Activated CD8-positive, alpha-beta memory T cell treated with anti-CD3 and anti-CD28 coated beads for 24 hours (primary cell): ENCODE results near the gene TOX2.
"Not testable (repeated sequence)": the region's sequence is repeated elsewhere in the genome, so short reads cannot be mapped to it uniquely, and the experiment has no call there.

Experiments
- DNase-seq: peaks from one replicate; pipeline ENCODE4 v3.0.0-alpha.2; 2020

Gene TOX2

GRCh38 chr20:44038681-44039123, 124.0 kb downstream of the TOX2 start:
- no peak for DNase-seq

DNA sequence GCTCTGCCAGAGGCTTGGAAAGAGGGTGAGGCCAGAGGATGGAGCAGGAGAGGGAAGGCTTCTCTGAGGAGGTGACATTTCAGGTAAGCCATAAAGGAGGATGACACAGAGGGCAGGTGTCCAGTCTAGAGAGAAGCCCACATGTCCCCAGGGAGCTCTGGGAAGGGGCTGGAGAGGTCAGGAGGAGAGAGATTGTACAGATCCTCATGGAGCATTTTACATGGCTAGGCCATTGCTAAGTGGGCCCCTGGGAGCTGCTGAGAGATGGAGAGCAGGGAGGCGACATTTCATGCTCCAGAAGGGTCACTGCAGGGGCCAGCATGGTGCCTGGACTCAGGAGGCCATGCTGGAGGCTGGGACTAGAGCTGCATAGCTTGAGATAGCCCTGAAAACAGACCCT, 124.5 kb downstream of the TOX2 start:
- peak; percentile 46 for DNase-seq

GRCh38 chr20:44039741-44040140, 125.1 kb downstream of the TOX2 start:
- DNase-seq, result peak; percentile 50

GRCh38 chr20:44040202-44040915, 125.7 kb downstream of the TOX2 start:
- no peak for DNase-seq

DNA sequence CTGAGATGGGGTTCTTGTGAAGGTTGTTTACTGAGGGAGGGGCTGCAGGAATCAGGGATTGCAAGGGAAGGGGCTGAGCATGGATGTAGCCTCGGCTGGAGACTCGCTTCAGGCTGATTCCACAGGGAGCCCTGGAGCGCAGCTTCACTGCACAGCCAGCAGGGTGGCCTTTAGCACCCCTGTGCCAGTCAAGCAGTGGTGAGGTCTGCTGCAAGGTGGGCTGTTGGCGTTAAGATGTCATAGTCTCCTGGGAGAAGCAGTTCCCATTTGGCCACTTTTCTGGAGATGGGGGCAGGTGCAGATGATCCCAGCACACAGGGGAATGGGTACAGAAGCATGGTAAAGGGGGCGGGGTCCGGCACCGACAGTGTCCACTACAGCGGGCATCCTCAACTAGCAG, 126.3 kb downstream of the TOX2 start:
- no peak for DNase-seq

- DNase-seq, result not testable (repeated sequence)
These were observed 130.1 kb downstream of the TOX2 start for GRCh38 chr20:44044712-44045111.

- no peak for DNase-seq
These were observed 135.7 kb downstream of the TOX2 start for GRCh38 chr20:44050327-44050726.

DNA sequence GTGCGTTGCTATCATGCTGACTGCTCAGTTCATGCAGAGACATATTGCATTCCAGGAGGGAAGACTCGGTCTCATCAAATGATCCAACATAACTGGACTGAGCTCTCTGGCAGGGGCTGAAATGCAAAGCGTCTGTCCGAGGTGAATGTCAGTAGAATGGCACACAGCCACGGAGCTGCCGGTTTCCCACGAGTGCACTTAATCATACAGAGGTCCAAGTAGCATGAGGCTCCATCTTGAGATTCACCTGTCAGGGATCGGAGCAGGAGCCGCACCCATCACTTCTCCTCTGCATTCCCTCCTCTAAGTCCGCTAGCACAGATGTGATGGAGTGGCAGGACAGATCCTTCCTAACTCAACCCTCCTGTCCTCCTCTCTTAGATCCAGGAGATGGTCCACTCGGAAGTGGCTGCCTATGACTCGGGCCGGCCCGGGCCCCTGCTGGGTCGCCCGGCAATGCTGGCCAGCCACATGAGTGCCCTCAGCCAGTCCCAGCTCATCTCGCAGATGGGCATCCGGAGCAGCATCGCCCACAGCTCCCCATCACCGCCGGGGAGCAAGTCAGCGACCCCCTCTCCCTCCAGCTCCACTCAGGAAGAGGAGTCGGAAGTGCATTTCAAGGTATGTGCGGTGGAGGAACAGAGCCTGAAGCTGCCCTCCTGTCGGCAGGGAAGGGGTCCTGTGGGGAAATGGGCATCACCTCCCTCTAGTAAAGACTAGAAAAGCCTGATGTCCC, 136.4 kb downstream of the TOX2 start:
- peak; percentile 52 for DNase-seq

DNA sequence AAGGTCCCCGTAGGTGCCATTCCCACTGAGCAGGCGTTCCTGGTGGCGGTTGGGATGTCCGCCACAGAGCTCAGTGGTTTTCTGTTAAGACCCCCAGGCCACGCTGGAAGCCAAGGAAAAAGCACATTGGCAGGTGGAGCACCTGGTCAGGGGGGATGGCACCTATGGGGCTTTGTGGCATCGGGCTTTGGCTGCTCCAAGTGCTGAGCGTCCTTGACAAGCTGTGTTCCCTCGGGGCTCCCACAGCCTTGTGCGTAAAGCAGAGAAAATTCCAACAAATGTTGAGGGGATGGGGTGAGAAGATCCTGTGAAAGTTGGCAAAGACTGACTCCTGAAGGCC, 137.0 kb downstream of the TOX2 start:
- DNase-seq, result no peak

GRCh38 chr20:44052166-44052565, 137.5 kb downstream of the TOX2 start:
- no peak for DNase-seq

DNA sequence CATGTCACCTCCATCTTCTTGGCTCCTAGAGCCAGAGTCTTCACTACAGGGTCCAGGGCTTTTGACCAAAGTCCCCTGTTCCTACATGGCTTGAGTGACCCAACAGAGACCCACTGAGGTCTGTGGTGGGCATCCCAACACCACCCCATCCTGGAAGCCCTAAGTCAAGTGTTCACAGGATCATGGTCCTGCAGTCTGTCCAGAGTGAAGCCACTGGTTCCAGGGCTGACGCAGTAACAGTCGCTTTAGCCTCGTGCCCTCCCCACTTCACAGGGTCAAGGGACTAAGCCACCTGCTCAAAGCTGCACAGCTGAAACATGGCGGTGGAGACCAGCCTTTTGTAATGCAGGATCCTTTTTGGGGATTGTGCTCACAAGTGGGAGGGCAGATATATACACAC, 138.4 kb downstream of the TOX2 start:
- no peak for DNase-seq

GRCh38 chr20:44054118-44054517, 139.5 kb downstream of the TOX2 start:
- no peak for DNase-seq

DNA sequence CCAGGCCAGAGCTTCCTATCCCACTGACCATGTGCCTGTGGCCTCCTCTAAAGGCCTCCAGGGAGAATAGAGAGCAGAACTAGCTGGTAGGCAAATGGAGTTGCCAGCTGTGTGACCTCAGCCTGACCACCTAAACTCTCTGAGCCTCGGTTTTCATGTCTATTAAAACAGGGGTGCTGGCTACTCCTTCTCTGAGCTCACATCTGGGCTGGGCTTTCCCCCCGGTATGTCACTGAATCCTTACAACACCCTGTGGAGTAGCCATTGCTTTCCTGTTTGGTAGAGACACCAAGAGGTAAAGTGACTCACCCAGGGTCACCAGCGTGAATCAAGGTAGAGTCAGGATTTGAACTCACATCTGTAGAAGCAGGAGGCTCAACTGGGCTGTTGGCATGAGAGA, 140.2 kb downstream of the TOX2 start:
- DNase-seq, result peak; percentile 45

- peak; percentile 73 for DNase-seq
These were observed 141.5 kb downstream of the TOX2 start for GRCh38 chr20:44056010-44056698.

DNA sequence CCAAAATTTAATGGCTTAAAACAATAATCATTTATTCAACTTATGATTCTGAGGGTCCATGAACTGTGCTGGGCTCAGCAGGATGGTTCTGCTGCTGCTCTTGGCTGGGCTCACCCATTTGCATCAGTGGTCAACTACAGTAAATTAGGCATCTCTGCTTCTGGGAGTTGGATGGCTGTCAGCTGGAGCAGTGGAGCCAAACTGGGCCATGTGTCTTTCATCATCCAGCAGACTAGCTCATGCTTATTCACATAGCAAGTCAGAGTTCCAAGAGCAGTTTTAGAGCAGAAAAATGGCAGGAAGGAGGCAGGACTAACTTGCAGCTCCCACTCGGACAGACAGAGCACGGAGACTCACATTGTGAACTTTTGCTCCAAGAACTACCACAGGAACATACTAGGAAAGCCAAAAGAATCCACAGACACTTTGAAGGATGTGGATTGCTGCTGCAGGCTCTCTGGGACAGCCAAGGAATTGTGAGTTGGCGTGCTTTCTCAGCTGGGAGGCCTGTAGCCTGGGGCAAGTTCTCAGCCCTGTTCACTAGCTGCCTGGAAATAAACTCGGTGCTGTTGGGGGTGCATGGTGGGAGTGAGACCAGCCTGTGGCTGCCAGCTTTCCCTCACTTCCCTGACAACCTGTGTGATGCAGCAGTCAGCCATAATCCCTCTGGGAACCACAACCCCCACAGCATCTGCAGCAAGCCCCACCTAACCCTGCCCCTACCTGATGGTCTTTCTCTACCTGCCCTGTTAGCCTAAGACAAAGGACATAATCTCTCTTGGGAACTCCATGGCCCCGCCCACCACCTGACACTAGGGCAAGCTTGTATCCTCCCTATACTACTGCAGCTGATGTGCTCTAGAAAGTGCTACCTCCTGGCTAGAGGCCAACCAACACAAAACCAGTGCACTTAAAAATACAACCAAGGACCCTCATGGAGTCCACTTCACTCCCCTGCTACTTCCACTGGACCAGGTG, 143.3 kb downstream of the TOX2 start:
- no peak for DNase-seq

DNA sequence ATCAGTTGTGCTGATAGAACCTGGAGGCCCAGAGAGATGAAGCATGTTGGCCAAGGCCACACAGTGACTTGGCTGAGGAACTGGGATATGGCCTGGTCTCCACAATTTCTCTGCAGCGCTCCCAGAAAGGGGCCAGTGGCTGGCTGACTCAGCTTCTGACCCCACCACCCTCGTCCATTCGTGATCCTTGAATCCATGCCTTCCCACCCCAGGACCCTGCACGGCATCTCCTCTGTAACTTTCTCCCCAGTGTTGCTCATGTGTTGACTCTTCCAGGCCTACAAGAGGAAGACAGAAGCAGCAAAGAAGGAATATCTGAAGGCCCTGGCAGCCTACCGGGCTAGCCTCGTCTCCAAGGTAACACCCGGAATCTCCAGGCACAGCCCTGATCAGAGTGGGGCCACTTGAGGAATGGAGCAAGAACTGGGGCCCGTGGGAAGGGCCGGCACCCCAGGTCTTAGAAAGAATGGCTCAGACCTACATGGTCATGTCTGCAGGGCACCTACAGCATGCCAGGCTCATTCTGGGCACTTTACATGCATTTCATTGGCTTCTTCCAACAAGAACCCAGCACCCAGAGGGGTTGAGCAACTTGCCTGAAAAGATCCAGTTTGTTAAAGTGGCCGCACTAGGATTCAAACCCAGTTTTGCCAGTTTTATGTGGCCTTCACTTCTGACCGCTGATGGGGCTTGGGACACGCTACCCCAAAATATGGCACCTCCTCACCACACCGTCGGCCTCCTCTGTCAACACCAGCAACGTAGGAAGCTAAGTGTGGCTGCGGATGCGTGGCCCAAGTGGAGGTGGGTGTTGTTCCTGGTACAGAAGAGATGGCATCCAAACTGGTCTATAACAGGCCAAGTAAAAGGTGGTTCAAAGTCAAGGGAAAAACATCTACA, 150.1 kb downstream of the TOX2 start:
- DNase-seq, result no peak

DNA sequence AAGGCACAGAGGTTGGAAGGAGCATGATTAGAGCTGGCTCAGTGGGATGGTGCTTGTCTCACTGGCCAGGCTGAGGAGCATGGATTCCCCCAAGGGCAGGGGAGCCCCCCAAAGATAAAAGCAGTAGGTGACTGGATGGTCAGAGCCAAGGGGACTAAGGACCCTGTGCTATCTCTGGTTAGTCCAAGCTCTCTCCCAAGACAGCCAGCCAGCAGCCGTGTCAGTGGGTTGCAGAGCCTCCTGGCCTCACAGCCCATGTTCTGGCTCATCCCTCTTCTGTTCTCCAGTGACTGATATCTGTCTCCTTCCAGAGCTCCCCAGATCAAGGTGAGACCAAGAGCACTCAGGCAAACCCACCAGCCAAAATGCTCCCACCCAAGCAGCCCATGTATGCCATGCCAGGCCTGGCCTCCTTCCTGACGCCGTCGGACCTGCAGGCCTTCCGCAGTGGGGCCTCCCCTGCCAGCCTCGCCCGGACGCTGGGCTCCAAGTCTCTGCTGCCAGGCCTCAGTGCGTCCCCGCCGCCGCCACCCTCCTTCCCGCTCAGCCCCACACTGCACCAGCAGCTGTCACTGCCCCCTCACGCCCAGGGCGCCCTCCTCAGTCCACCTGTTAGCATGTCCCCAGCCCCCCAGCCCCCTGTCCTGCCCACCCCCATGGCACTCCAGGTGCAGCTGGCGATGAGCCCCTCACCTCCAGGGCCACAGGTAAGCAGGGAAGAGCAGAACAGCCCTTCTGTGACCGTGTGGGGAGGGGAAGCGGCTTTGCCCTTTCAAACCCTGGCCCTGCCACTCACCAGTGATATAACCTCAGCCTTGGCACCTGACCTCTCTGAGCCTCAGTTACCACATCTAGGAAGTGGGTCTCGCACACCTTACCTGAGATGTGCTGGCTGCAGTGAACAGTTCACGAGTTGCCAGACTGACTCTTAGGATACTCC, 151.0 kb downstream of the TOX2 start:
- DNase-seq, result no peak

DNA sequence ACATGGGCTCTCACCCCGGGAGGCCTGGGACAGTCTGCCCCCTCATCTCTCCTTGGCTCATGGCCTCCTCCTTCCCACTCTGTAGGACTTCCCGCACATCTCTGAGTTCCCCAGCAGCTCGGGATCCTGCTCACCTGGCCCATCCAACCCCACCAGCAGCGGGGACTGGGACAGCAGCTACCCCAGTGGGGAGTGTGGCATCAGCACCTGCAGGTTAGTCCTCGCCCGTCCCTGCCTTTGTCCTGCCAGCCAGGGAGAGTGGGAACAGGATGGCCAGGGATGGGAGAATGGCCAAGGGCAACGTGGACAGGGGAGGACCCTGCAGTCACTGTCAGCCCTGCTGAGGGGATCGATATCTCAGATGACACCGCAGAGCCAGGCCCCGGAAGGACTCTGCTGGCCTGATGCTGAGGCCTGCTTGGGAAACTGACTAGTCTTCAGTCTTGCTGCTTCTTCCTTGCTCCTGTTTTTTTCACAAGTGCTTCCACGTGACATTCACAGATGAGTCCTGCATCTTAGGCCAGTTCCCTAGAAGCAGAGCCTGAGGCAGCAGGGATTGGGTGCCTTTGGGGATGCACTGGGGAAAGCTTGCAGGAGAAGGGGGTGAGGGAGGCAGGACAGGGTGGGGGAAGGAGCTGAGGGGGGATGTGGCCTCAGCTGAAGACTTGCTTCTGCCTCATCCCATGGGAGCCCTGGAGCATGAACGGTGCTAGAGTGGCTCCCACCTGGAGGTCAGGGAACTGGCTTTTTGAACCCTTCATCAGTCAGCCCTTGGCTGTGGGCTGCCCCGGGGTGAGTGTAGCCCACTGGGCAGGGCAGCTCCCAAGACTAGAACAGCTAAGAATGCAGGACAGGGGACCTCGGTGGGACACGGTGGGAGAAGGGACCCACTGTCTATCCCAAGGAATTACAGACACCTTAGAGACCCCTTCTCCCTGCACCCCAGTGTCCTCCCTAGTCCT, 152.3 kb downstream of the TOX2 start:
- DNase-seq, result no peak

DNA sequence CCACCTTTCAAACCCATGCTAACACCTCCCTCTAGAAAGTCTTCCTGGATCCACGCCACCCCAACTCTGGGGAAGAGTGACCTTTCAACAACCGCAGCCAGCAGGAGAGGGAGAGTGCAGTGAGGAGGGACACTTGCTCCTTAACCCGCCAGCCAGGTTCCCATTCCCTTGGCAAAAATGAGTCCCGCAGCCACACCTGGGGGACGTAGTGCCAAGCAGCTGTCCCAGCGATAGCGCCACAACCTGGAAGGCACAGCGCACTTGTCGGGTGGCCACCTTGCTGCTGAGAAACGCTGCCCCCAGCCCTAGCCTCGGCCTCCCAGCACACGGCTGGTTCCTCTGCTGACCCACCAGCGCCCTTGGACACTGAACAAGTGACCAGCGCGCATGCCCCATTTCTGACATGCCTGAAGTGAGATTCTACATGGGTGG, 153.0 kb downstream of the TOX2 start:
- DNase-seq, result no peak
